Activated naive CD4-positive, alpha-beta T cell treated with anti-CD3 and anti-CD28 coated beads, Interleukin-2, amount 50 U/mL, for 16 hours (primary cell): ENCODE results near the gene HERC3.

ENCODE experiments used
- DNase-seq: peaks from one replicate; pipeline ENCODE4 v3.0.0-alpha.2; 2020

The HERC3 gene

DNA sequence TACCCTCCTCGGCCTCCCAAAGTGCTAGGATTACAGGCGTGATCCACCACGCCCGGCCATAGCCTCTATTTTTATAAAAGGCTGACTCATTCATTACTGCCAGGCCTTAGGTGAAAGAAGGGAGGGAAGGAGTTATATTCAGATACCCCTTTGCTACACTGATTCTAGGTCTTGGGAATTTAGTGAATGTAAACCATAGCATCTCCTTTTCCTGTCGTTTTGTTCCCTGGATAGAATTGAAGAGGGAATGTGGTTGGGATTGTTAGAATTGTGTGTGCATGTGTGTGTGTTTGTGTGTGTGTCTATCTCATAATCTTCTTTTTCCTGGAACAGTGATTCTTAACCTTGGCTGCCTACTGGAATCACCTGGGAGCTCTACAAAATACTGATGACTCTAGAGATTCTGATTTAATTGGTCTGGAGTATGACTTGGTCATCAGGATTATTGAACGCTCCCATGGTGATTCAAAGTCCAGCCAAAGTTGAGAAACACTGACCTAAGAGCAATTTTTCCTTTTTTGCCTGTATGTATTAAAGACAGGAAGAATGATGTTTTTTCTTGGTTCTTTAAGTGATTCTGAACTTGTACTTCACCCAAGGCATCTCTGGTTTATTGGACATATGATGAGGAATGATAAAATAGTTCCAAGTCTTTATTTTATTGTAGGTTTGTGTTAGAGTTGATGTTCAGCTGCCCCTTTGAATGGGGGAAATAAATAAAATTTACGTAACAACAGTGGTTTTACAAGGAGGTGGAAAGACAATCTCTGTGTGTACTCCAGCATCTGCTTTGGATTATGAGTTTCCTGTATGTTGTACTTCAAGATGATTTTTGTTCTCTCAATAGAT, 68.4 kb downstream of the HERC3 start:
- no peak for DNase-seq

DNA sequence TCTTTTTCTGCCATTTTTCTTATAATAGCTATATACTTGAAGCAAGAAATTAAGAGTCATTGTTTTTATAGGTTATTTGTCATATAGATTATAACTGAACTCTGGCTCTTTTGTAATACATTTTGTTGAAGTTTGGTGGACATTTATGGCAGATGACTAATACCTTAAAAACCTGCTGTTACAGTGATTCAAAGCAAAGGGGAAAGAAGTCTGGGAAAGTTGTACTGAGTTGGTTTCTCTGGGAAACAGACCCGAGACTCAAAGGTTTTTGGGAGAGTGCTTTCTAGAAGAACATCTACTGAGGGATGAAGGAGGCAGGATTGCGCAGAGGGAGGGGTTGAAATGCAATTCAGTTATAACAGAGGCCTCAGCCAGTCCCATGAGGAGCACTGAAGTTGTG, 69.5 kb downstream of the HERC3 start:
- DNase-seq: no peak

GRCh38 chr4:88672987-88673386, 80.7 kb downstream of the HERC3 start:
- DNase-seq: peak; percentile 40

GRCh38 chr4:88673886-88674285, 81.6 kb downstream of the HERC3 start:
- DNase-seq: no peak

DNA sequence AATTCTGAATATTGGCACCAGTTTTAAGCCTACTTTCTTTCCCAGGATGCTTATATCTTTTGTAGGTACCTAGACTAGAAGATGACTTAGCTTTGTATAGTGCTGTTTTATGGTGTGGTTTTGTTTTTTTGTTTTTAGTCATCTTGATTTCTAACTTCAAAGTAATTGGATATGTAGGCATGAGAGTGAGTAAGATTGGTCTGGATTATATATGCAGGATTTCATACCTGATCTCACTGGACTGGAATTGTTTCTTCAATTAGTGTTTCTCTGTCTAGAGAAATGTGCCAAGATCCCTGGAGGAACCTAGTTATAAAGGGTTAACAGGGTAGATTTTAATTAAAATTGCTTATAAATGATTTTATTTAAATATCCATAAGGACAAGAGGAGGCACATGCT, 82.3 kb downstream of the HERC3 start:
- no peak for DNase-seq

- DNase-seq: no peak
Measured at GRCh38 chr4:88674979-88675378, 82.7 kb downstream of the HERC3 start.

GRCh38 chr4:88675543-88675942, 83.3 kb downstream of the HERC3 start:
- DNase-seq: no peak

GRCh38 chr4:88681209-88681608, 88.9 kb downstream of the HERC3 start:
- no peak for DNase-seq

DNA sequence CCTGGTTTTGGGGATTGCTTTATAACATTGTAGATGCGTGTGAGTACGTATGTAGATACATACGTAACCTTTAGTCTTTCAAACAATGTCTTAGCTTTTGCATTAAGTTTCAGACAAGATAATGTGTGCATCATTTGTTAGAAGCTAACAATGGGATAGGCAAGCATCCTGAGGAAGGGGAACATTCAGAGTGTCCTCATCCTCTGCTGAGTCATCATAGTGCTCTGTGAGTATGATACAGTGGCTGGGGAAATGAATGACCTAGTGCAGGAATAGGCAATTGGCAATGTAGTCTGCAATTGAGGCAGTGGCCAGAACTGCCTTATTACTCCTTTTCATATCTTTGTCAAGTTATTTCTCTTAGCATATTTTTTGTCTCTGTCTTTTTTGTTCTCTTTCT, 98.1 kb downstream of the HERC3 start:
- DNase-seq: no peak

DNA sequence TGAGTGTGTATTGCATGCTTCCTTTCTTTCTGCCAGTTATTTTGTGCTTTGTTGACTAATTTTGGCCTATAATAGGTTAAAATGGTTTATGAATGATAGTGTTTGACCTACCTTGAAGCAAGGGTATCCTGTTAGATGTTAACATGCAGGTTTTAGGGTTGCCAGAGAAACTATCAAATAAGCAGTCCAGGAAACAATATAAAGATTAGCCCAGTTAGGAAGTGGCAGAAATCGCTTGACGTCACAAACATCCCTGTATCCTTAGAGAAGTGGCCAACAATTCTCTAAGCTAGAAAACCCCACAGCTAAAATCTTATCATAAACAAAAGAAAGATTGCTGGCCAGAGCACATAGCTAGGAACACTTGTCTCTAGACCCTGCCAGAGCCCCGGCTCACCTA, 101.5 kb downstream of the HERC3 start:
- no peak for DNase-seq

- DNase-seq: no peak
Measured at GRCh38 chr4:88696630-88697029, 104.3 kb downstream of the HERC3 start.

- DNase-seq: peak; percentile 26
Measured at GRCh38 chr4:88697141-88697540, 104.9 kb downstream of the HERC3 start.

- DNase-seq: peak; percentile 69
Measured at GRCh38 chr4:88697588-88698329, 105.5 kb downstream of the HERC3 start, which contains the start of gene NAP1L5. NAP1L5 (minus strand) TSS chr4:88697829; CDS start chr4:88697754, 75 bp downstream.

DNA sequence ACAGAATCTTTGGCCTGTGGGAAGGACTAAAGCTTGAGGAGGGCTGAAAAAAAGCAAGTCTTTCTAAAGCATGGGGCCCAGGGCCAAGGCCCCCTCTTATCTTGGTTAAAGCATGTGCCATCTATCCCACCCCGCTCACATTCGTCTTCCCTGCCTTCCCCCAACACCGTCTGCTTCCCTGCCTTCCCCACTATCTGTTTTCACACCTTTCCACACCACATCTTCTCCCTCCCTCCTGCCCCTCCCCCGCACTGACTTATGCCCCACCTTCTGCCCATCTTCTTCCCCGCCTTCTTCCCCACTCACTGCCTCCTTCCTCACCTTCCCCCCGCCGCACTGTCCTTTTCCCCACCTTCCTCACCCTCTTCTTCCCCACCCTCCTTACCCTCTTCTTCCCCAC, 106.2 kb downstream of the HERC3 start:
- no peak for DNase-seq

DNA sequence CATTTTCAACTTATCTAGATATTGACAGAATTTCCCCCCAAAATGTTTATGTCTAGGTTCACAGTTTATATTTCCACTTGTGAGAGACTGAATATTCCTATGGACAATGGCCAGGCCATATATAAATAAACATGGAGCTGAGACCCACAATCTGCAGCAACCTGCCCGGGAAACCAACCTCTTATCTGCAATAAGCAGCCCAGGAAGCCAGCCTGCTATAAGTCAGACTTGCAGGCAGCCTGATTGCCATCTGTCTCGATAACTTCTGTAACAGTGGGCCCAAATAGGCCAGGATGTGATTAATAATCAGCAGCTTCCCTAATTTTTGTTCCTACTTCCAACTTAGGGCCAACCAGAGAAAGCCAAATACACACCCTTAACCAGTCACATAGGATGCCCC, 110.5 kb downstream of the HERC3 start:
- DNase-seq: no peak

DNA sequence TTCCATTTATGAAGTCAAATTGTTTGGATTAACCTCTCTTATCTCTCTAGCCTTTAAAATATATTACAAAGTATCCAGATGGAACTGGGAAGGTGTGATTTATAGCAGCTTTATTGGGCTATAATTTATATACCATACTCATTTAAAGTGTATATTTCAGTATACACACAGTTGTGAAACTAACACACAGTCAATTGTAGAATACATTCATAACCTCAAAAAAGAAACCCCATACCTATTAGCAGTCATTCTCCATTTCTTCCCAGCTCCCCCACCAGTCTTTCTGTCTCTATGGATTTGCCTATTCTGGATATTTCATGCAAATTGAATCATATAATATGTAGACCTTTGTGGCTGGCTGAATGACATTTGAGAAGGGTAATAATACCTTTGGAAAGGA, 112.9 kb downstream of the HERC3 start:
- DNase-seq: no peak

- no peak for DNase-seq
Measured at GRCh38 chr4:88705805-88706492, 113.7 kb downstream of the HERC3 start.

DNA sequence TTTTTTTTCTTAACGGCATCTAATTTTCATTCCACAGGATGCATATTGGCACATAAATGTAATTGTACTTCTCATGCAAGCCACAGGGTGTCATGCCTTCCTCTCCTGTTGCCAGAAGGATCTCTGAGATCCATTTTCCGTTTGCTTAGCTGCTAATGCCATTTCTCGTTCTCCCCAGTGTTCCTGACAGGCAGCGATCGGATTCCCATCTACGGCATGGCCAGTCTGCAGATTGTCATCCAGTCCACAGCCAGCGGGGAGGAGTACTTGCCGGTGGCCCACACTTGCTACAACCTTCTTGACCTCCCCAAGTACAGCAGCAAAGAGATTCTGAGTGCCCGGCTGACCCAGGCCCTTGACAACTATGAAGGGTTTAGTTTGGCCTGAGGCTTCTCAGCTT, 114.3 kb downstream of the HERC3 start:
- DNase-seq: no peak

GRCh38 chr4:88709989-88710388, 117.7 kb downstream of the HERC3 start:
- DNase-seq: no peak

DNA sequence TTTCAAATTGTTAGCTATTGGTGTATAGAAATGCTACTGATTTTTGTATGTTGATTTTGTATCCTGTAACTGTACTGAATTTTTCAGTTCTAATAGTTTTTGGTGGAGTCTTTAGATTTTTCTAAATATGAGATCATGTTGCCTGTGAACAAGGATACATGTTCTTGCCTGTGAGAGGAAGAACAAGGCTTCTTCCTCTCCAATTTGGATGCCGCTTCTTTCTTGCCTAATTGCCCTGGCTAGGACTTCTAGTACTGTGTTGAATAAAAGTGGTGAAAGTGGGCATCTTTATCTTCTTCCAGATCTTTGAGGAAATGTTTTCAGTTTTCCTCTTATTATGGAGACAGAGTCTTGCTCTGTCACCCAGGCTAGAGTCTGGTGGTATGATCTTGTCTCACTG, 121.5 kb downstream of the HERC3 start:
- no peak for DNase-seq

DNA sequence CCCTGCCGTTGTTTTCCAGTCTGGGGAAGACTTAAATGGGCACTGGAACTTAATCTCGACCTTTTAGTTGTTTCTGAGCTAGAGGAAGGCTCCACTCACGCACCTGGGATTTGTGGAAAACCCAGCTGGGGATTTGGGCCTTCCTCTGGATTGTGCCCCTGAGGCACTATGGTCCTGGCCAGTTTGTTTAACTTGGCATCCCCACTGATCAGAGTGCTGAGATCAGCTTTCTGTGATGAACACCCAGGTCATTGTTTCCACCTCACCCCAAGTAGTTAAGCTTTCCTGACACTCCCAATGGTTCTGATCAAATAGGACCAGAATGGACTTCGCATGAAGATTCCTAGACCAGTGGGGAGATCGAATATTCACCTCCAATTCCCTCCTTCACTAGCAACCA, 125.8 kb downstream of the HERC3 start:
- DNase-seq: no peak

GRCh38 chr4:88719381-88719780, 127.1 kb downstream of the HERC3 start:
- no peak for DNase-seq
